HG03060 (cell line): ENCODE data around the gene NXF2B.
"Not testable (repeated sequence)": the region's sequence is repeated elsewhere in the genome, so short reads cannot be mapped to it uniquely, and the experiment has no call there.

Source experiments
- ATAC-seq: cut with Tn5 transposase; IDR thresholded peaks from one replicate; pipeline ENCODE4 v1.9.1; 2021; ENCODE audit warnings: low read depth, moderate number of reproducible peaks; ENCODE audit not compliant: unreplicated experiment

Gene NXF2B, protein sequence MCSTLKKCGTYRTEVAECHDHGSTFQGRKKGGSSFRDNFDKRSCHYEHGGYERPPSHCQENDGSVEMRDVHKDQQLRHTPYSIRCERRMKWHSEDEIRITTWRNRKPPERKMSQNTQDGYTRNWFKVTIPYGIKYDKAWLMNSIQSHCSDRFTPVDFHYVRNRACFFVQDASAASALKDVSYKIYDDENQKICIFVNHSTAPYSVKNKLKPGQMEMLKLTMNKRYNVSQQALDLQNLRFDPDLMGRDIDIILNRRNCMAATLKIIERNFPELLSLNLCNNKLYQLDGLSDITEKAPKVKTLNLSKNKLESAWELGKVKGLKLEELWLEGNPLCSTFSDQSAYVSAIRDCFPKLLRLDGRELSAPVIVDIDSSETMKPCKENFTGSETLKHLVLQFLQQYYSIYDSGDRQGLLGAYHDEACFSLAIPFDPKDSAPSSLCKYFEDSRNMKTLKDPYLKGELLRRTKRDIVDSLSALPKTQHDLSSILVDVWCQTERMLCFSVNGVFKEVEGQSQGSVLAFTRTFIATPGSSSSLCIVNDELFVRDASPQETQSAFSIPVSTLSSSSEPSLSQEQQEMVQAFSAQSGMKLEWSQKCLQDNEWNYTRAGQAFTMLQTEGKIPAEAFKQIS

DNA sequence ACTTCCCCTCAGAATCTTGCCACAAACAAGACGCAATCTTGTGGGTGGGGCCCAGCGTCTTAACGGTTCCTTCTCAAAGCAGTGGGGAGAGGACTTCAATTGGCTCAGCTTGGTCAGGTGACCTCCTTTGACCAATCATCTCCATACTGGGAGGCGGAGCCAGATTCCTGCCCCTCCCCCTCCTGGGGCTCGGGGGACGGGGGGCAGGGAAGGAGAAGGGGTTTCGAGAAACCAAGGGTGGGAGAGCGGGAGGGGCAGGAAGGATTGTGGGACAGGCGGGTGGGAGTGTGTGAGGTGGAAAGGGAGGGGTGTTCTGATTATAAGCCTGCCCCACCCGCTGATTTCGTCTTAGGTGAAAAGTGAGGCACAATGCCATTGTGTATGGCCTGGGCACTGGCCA lies at the start of gene NXF2B:
Gene NXF2B, minus strand, starts transcription at position 101 of the 400 bp plus-strand sequence. CDS start 59,972 bp downstream, outside the sequence.
- ATAC-seq = not testable (repeated sequence)

DNA sequence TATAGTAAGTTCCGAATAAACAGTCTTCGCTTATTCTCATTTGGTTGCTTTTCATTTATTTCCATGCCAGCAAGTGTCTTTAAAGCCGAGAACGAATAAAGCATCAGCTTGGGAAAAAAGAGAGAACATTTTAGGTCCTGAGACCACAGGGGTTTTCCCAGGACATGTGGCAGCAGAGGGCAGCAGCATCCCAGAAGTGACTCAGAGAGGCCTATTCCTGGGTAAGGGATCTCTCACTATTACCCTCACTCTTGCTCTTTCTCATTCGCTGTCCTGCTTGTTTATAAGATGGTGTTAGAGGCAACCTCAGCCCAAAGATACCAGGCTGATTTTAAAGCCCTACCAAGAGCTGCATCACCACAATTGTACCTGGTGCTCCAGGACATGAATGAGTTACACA lies 39.0 kb upstream of the NXF2B start:
- ATAC-seq = not testable (repeated sequence)

DNA sequence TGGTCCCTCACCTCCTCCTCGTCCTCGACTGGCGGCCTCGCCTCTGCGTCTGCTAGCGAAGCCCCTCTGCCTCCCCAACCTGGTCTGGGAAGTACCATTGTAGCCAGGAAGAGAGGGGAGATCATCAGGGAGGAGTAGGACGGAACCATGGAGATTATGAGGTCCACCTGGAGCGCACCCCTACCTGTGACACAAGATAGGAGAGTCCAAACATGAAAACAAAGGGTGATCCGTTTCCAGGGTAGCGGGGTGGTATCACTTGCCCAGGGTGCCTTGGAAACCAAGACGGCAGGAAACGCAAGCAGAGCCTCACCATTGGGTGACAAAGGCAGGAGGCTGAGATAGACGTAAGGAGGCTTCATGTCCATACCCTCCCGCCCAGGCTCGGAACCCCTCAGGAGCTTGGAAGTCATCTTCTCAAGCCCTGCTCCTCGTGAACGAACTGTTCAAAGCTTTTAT lies 32.0 kb upstream of the NXF2B start, which contains the start of gene TCP11X2:
Gene TCP11X2, minus strand, starts transcription at position 51 of the 459 bp plus-strand sequence.
- ATAC-seq = not testable (repeated sequence)

DNA sequence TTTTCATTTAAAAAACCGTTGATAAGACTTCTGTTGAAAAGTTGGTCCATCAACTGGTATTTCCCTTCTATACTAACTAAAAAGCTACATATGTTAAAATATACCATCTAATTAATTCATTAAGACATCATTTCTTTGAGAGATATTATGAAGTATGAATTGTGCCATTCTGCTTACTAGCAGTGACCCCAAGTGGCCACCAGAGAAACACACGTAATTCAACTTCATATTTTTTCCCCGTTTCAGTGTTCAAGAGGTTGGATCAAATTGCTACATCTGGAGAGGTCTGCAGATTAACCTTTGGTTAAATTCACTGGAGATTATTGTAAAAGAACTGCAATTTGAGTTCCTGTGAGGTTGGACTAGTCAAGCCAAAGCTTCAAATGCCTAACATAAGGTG lies 30.4 kb upstream of the NXF2B start:
- not testable (repeated sequence) for ATAC-seq

DNA sequence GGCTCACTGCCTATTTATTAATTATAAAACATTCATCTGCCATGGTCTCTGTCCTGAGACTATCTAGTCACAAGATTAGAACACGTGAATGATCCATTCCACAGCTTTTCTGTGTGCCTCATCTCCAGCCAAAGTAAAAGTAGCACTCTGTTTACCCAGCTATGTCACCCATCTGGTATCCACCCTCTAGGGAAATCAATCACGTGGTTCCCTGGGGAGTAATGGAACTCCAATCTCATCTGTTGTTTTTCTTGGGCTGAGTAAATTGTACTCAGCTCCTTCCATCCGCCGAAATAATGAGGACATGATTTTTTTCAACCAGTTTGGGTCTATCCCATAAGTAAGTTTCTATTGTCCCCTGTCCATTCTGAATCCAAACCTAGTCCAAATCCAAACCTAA lies 18.8 kb upstream of the NXF2B start:
- not testable (repeated sequence) for ATAC-seq

DNA sequence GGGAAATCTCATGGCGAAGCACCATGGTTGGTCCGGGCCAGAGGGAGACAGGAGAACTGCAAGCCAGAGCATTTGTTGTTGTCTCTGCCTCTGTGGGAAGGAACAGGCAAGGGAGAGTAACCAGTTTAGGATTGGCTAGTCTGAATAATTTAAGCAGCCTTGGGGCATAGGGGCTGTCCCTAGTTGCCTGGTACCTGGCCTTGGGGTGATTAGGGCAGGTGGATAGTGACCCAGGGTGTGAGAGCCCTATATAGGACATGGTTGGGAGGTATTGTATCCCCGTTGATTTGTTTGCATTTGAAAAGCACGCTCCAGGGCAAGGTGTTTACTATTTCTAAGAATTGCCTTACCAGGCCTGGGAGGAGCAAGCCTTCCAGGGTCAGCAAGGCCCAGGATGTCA lies 25.3 kb downstream of the NXF2B start:
- ATAC-seq = not testable (repeated sequence)

DNA sequence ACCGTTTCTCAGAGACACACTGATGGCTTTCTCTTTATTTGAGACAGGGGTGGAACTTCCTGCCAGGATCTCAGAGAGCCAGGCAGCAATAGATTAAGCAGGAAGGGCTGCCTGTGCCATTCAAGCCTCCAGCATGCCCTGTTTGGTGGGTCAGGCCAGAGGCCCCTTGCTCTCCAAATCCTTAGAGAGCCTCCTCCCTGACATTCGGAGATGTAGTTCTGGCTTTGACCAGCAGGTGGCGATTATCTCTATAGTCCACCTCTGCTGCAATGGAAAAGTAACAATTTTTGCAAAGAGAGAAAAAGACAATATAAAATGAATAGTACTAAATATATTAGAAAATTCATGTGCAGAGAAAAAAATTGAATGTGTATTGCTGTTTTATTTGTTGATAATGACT lies 93.9 kb downstream of the NXF2B start:
- ATAC-seq = no peak

DNA sequence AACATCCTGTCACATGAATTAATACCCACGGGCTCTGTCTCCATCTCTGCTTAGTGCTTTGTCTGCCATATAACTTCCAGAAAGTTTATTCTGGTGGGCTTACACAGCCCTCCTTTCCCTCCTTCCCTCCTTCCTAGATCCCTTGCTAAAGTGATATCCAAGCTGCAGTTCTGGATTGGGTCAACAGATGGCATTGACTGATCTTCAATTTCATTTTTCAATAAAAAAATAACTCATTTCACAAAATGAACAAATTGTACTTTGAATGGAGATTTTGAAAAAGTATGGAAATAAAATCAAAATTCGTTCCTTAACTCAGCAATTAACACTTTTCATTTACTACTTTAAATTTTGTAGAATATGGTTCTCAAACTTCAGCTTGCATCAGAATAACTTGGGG lies 97.9 kb downstream of the NXF2B start:
- no peak for ATAC-seq

DNA sequence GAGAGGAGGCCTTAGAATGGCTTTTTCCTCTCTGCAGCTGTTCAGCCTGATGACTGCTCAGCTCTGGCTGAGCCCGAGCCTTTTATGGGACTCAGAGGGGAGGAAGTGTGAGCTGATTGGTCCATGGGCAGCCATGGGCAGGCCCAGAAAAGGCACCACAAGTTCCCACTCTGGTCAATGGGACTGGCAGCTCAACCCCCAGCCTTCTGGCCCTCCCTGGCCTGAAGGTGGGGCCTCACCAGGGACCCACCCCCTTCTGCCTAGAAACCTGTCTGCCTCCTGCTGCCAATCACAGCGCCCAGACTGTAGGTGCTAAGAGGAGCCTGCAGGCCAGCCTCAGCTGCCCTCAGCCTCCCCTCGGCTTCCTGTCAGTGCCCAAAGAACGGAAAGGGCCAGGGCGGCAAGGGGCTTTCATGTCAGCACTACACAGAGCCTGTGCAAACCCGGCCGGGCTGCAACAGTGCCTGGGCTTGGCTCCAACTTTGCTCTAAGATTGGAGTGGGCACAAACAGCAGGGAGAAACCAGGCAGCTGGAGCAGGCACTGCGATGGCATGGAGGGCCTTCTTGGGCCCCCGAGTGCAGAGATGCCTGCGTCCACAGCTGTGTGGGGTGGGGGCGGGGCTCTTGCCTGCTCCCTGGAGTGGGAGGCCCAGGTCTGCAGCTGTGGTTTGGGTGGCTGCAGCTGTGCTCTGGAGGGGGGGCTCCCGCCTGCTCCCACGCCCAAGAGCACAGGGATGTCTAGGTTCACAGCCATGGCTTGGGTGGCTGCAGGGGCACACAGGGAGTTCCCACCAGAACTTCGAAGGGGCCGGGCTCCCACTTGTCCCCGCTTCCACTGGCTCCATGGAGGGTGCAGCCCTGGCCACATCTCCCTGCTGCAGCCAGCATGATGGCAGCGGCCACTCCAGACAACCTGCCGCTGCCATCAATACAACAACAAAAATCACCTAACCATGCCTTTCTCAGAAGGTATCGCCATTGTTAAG lies 100.2 kb downstream of the NXF2B start:
- ATAC-seq = no peak

DNA sequence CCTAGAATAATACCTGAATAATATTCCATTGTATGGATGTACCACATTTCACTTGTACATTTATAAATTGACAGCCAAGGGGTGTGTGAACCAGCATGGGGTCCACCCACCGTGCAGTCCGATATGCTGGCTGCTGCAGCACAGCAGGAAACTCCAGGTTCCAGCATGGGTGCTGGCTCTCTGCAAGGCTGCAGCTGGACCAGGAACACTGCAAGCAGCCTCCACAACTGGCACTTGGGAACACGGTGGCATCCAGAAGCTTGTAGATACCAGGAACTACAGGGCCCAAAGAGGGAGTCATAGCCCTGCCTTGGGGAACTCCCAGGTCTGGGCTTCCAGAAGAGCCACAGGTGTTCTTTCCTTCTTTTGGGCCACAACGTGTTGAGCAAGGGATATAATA lies 101.6 kb downstream of the NXF2B start:
- no peak for ATAC-seq
